ENCODE measurements around the gene CPEB3. TPM values are rescaled to one million over a fixed set of nuclear protein-coding genes. Genes with fewer than 3 reads are reported as not detected.
A peak's percentile ranks its signal among the peaks of the same experiment; 100 is the strongest.

The CPEB3 gene
- total RNA-seq, 2 donors from 2014 or later, result 10.6 to 16.9 TPM

DNA sequence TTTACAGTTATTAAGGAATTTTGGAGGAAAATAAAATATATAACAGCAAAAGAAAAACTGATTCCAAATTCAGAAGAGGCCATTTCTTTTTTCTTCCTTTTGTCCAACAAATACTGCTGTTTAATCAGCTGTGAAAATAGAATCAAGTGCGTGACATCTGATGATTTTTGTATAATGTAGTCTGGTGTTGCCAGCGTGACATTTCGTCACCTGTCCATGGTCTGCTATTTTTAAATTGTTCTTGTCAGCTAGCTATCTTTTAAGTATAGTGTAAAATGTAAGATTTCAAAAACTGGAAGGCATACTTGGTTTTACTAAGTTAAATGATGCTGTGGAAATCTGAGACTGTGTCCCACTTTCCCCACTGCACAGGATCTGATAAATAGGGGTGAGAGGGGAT lies 105.9 kb downstream of the CPEB3 start:
- H3K9me3 ChIP-seq, result no peaks in the 10 kb centered on the region
- 93% methylated on average over 3 of the region's 3 CpGs for WGBS
- no peaks in the 10 kb centered on the region for H3K36me3 ChIP-seq
- no peak for TF ChIP-seq POLR2A (IDR thresholded peaks at IDR 0.05)
- TF ChIP-seq, protein P1, sequence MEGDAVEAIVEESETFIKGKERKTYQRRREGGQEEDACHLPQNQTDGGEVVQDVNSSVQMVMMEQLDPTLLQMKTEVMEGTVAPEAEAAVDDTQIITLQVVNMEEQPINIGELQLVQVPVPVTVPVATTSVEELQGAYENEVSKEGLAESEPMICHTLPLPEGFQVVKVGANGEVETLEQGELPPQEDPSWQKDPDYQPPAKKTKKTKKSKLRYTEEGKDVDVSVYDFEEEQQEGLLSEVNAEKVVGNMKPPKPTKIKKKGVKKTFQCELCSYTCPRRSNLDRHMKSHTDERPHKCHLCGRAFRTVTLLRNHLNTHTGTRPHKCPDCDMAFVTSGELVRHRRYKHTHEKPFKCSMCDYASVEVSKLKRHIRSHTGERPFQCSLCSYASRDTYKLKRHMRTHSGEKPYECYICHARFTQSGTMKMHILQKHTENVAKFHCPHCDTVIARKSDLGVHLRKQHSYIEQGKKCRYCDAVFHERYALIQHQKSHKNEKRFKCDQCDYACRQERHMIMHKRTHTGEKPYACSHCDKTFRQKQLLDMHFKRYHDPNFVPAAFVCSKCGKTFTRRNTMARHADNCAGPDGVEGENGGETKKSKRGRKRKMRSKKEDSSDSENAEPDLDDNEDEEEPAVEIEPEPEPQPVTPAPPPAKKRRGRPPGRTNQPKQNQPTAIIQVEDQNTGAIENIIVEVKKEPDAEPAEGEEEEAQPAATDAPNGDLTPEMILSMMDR (IDR thresholded peaks at IDR 0.05), result no peak
- no peak for TF ChIP-seq POLR2AphosphoS5 (IDR thresholded peaks at IDR 0.05)
- H3K27me3 ChIP-seq (replicated peaks; ENCODE audit: insufficient read depth), result no peaks in the 10 kb centered on the region
- H3K4me3 ChIP-seq, result no peak overlapping the region
- intact Hi-C loops (cut with DNase I), result no loop called here
- H3K4me1 ChIP-seq (replicated peaks), result no peaks in the 10 kb centered on the region
- no peak overlapping the region for H3K27ac ChIP-seq
- DNase-seq (ENCODE audit: low spot score), result no peak

DNA sequence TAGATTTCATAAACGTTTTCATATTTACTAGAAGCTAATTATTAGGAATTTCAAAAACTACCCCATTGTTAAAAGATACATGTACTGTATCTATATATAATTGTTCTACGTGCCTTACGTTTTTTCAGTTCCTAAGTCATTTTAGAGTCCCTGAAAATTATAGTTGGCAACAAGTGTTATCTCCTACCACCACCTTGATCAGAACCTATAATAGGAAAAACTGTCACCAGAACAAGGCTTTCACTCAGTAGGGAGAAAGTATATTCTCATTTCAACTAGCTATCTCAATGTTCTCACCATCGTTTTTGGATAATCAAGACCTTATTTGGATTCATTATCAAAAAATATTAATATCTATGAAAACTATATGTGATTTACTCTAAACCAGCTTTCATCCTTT lies 107.7 kb downstream of the CPEB3 start:
- intact Hi-C loops (cut with DNase I), result no loop called here
- Histone ChIP-seq H3K4me3 (no peak overlapping the region), H3K27me3 (replicated peaks; ENCODE audit: insufficient read depth) (no peaks in the 10 kb centered on the region), H3K9me3 (no peaks in the 10 kb centered on the region), H3K27ac (no peak overlapping the region), H3K36me3 (no peaks in the 10 kb centered on the region), H3K4me1 (replicated peaks) (no peaks in the 10 kb centered on the region)
- no peak for DNase-seq (ENCODE audit: low spot score)
- TF ChIP-seq, protein P1 (IDR thresholded peaks at IDR 0.05), result no peak
- TF ChIP-seq POLR2A (IDR thresholded peaks at IDR 0.05), result no peak
- 92% methylated on average over 4 of the region's 4 CpGs for WGBS

DNA sequence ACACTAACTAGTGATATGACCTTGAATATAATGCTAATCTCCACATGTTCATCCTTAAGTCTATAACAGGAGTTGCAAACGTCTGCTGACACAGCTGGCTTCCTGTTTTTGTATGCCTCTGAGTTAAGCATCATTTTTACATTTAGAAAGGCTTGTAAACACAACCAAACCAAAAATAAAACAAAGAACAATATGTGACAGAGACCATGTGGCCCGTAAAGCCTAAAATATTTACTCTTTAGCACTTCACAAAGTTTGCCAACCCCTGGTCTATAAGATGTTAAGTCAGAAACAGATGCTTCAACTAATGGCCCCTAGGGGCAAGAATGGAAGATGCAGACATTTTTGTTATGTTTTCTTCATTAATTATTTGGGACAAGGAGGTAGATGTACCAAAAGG lies 109.3 kb downstream of the CPEB3 start:
- TF ChIP-seq, protein P1 (IDR thresholded peaks at IDR 0.05), result peak in 1 of 4 experiments; percentile 4
- TF ChIP-seq POLR2AphosphoS5 (IDR thresholded peaks at IDR 0.05), result no peak
- no peak overlapping the region for H3K4me3 ChIP-seq
- no peaks in the 10 kb centered on the region for H3K27me3 ChIP-seq (replicated peaks; ENCODE audit: insufficient read depth)
- H3K9me3 ChIP-seq, result no peaks in the 10 kb centered on the region
- intact Hi-C loops (cut with DNase I), result no loop called here
- H3K27ac ChIP-seq, result no peak overlapping the region
- H3K36me3 ChIP-seq, result no peaks in the 10 kb centered on the region
- DNase-seq (ENCODE audit: low spot score), result no peak
- WGBS, result 23% methylated on average over 2 of the region's 2 CpGs
- H3K4me1 ChIP-seq (replicated peaks), result no peaks in the 10 kb centered on the region

DNA sequence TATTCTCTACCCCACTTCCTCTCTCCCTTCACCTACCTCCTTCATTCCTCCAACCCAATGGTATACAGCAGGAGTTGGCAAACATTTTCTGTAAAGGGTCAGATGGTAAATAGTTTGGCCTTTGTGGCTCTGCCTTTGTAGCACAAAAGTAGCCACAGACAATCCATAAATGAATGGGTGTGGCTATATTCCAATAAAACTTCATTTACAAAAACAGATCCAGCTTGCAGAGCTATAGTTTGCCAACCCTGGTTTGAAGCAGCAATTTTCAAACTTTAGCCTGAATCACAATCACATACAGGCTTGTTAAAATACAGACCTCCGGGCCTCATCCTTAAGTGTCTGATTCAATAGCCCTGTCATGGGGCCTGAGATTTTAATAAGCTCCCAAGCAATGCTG lies 110.5 kb downstream of the CPEB3 start:
- Histone ChIP-seq H3K27me3 (replicated peaks; ENCODE audit: insufficient read depth) (no peaks in the 10 kb centered on the region), H3K4me1 (replicated peaks) (no peaks in the 10 kb centered on the region), H3K4me3 (no peak overlapping the region), H3K27ac (no peak overlapping the region), H3K36me3 (no peaks in the 10 kb centered on the region), H3K9me3 (no peaks in the 10 kb centered on the region)
- no peak for DNase-seq (ENCODE audit: low spot score)
- intact Hi-C loops (cut with DNase I), result no loop called here
- 35% methylated on average over 1 of the region's 1 CpG for WGBS
- TF ChIP-seq POLR2AphosphoS5 (IDR thresholded peaks at IDR 0.05) (no peak), POLR2A (IDR thresholded peaks at IDR 0.05) (no peak)
- TF ChIP-seq, protein P1 (IDR thresholded peaks at IDR 0.05), result no peak

DNA sequence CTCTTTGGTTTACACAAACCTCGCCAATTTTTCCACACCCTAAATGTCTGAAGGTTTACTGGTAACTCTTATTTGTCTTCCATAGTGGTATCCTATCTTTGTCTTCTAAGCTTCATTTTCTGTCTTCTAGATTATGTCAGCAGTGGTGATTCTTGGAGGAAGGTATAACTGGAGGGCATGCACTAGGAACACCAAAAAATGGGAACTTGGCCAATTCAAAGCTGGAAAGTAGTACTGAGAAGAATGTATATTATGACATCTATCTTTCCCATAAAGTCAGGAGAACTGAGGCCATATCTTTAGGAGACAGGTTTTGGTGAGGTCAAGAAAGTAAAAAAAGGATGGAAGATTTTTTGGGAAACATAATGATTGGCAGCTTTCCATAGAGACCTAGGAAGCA lies 113.3 kb downstream of the CPEB3 start:
- intact Hi-C loops (cut with DNase I), result no loop called here
- Histone ChIP-seq H3K27me3 (replicated peaks; ENCODE audit: insufficient read depth) (no peaks in the 10 kb centered on the region), H3K27ac (no peak overlapping the region), H3K36me3 (no peaks in the 10 kb centered on the region), H3K4me3 (no peak overlapping the region), H3K9me3 (no peaks in the 10 kb centered on the region), H3K4me1 (replicated peaks) (no peaks in the 10 kb centered on the region)
- no peak for DNase-seq (ENCODE audit: low spot score)
- TF ChIP-seq, protein P1 (IDR thresholded peaks at IDR 0.05), result no peak
- no peak for TF ChIP-seq POLR2A (IDR thresholded peaks at IDR 0.05)
- TF ChIP-seq POLR2AphosphoS5 (IDR thresholded peaks at IDR 0.05), result no peak
- 94% methylated on average over 1 of the region's 1 CpG for WGBS

Data from prostate gland (tissue), 2 donors.